Astrocyte (in vitro differentiated cells and primary cell): ENCODE data around the gene CCDC158.

Experiments
- CTCF ChIP-seq: IDR thresholded peaks from 2 replicates; pipeline ENCODE4 v1.5.1; 2011; ENCODE audit warnings: low read depth, mild to moderate bottlenecking, inconsistent platforms, low read length, moderate library complexity; ENCODE audit not compliant: insufficient read depth
- EZH2 ChIP-seq: IDR thresholded peaks from 2 replicates; pipeline ENCODE4 v1.6.1; 2012; ENCODE audit warnings: mild to moderate bottlenecking, low read length, inconsistent platforms; ENCODE audit not compliant: insufficient read depth

GRCh38 chr4:76316131-76316530, 104.8 kb downstream of the CCDC158 start:
- TF ChIP-seq CTCF, result no peak
- no peak for TF ChIP-seq EZH2
